ENCODE results near the gene CBX3.

Gene CBX3

GRCh38 chr7:26178272-26178960, 23.1 kb upstream of the CBX3 start:
- DNase-seq (ENCODE audit: low spot score): no peak
- TF ChIP-seq, protein P1, sequence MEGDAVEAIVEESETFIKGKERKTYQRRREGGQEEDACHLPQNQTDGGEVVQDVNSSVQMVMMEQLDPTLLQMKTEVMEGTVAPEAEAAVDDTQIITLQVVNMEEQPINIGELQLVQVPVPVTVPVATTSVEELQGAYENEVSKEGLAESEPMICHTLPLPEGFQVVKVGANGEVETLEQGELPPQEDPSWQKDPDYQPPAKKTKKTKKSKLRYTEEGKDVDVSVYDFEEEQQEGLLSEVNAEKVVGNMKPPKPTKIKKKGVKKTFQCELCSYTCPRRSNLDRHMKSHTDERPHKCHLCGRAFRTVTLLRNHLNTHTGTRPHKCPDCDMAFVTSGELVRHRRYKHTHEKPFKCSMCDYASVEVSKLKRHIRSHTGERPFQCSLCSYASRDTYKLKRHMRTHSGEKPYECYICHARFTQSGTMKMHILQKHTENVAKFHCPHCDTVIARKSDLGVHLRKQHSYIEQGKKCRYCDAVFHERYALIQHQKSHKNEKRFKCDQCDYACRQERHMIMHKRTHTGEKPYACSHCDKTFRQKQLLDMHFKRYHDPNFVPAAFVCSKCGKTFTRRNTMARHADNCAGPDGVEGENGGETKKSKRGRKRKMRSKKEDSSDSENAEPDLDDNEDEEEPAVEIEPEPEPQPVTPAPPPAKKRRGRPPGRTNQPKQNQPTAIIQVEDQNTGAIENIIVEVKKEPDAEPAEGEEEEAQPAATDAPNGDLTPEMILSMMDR (IDR thresholded peaks at IDR 0.05): no peak
- Histone ChIP-seq H3K4me3 (no peak overlapping the region), H3K27ac (no peak overlapping the region)

GRCh38 chr7:26179422-26179821, 22.1 kb upstream of the CBX3 start:
- Histone ChIP-seq H3K4me3 (no peak overlapping the region), H3K27ac (no peak overlapping the region)
- DNase-seq (ENCODE audit: low spot score): no peak
- TF ChIP-seq, protein P1 (IDR thresholded peaks at IDR 0.05): no peak

DNA sequence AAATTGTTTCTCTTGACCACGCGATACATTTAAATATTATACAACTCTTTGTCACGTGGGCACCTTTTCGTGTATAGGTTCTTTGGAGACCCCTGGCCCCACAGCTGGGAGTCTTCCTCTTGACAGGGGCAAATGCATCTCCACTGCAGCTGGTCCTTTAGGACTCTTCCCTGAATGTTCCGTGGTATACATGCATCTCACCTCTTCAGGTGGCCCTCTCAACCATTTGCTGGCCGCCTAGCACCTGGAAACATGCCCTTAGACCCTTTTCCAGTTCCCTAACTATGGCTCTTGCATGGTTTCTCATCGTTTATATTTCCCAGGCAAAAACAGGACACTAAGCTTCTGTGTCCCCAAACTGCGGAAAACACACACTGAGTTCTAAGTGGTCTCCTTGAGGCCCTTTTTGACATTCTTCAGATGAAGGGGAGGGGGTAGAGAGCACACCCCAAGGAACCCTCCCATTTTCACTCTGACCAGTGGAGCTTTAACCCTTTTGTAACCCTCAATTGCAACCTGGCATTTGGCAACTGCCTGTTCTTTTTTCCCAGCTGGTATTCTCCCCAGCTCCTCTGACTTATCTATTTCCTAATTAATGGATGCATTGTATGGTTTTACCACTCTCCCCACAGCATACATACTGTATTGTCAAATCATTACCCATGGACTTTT, 21.6 kb upstream of the CBX3 start:
- TF ChIP-seq, protein P1 (IDR thresholded peaks at IDR 0.05): no peak
- Histone ChIP-seq H3K4me3 (no peak overlapping the region), H3K27ac (no peak overlapping the region)
- no peak for DNase-seq (ENCODE audit: low spot score)

- Histone ChIP-seq H3K4me3 (no peak overlapping the region), H3K27ac (no peak overlapping the region)
- DNase-seq (ENCODE audit: low spot score): no peak
- TF ChIP-seq, protein P1 (IDR thresholded peaks at IDR 0.05): no peak
These were observed 20.8 kb upstream of the CBX3 start for GRCh38 chr7:26180792-26181198.

GRCh38 chr7:26181474-26182227, 19.9 kb upstream of the CBX3 start:
- Histone ChIP-seq H3K27ac (no peak overlapping the region), H3K4me3 (no peak overlapping the region)
- no peak for DNase-seq (ENCODE audit: low spot score)
- TF ChIP-seq, protein P1 (IDR thresholded peaks at IDR 0.05): no peak

- H3K27ac ChIP-seq: no peak overlapping the region
- no peak overlapping the region for H3K4me3 ChIP-seq
- TF ChIP-seq, protein P1 (IDR thresholded peaks at IDR 0.05): no peak
- no peak for DNase-seq (ENCODE audit: low spot score)
These were observed 19.3 kb upstream of the CBX3 start for GRCh38 chr7:26182283-26182682.

All from coronary artery (tissue), 2 donors.